Dendritic cell treated with granulocyte-macrophage colony-stimulating factor and Interleukin-4, amounts not matched to agents 40 ng/mL and 50 ng/mL, for 4 days (primary cell): ENCODE data around the gene ARL13A.

Source experiments
- H3K27ac Mint-ChIP-seq: one replicate; pipeline ENCODE4 v1.8.0; 2022; ENCODE audit warnings: mild to moderate bottlenecking, mixed read lengths
- H3K27me3 Mint-ChIP-seq: one replicate; pipeline ENCODE4 v1.8.0; 2022; ENCODE audit warnings: mild to moderate bottlenecking, mixed read lengths
- H3K36me3 Mint-ChIP-seq: one replicate; pipeline ENCODE4 v1.8.0; 2022; ENCODE audit warnings: low read depth, mixed read lengths
- H3K4me1 Mint-ChIP-seq: one replicate; pipeline ENCODE4 v1.8.0; 2022; ENCODE audit warnings: low read depth, mixed read lengths
- H3K4me3 Mint-ChIP-seq: one replicate; pipeline ENCODE4 v1.8.0; 2022; ENCODE audit warnings: mild to moderate bottlenecking, moderate library complexity, mixed read lengths
- H3K9me3 Mint-ChIP-seq: one replicate; pipeline ENCODE4 v1.8.0; 2022; ENCODE audit warnings: mixed read lengths
- intact Hi-C: fragments of 100-400 bp; cut with micrococcal nuclease; formaldehyde crosslinking; loops from one replicate; pipeline ENCODE4 v1.15.0; 2022

ARL13A gene

GRCh38 chrX:100969408-100969807 is at the start of gene ARL13A:
Gene ARL13A (plus strand): TSS chrX:100969708. CDS start chrX:100973690, 3,982 bp downstream.
- no peaks in the 10 kb centered on the region for H3K9me3 Mint-ChIP-seq
- intact Hi-C loops: no loop called here
- H3K27me3 Mint-ChIP-seq: no peaks in the 10 kb centered on the region
- no peak within 1 kb of the TSS for H3K27ac Mint-ChIP-seq
- no peaks in the 10 kb centered on the region for H3K4me1 Mint-ChIP-seq
- H3K4me3 Mint-ChIP-seq: no peak within 1 kb of the TSS
- H3K36me3 Mint-ChIP-seq: no peaks in the 10 kb centered on the region

- Mint-ChIP-seq H3K9me3 (no peaks in the 10 kb centered on the region), H3K27me3 (peaks cover 19% of the 10 kb centered on the region), H3K4me3 (no peak overlapping the region), H3K4me1 (peaks cover 8% of the 10 kb centered on the region), H3K36me3 (no peaks in the 10 kb centered on the region), H3K27ac (no peak overlapping the region)
- intact Hi-C loops: no loop called here
Observed at GRCh38 chrX:100924375-100924774, 45.1 kb upstream of the ARL13A start.

GRCh38 chrX:100926453-100926852 is 43.1 kb upstream of the ARL13A start:
- Mint-ChIP-seq H3K4me3 (no peak overlapping the region), H3K27ac (no peak overlapping the region), H3K9me3 (peaks cover 7% of the 10 kb centered on the region), H3K36me3 (no peaks in the 10 kb centered on the region), H3K27me3 (peaks cover 25% of the 10 kb centered on the region), H3K4me1 (peaks cover 15% of the 10 kb centered on the region)
- intact Hi-C loops: no loop called here

DNA sequence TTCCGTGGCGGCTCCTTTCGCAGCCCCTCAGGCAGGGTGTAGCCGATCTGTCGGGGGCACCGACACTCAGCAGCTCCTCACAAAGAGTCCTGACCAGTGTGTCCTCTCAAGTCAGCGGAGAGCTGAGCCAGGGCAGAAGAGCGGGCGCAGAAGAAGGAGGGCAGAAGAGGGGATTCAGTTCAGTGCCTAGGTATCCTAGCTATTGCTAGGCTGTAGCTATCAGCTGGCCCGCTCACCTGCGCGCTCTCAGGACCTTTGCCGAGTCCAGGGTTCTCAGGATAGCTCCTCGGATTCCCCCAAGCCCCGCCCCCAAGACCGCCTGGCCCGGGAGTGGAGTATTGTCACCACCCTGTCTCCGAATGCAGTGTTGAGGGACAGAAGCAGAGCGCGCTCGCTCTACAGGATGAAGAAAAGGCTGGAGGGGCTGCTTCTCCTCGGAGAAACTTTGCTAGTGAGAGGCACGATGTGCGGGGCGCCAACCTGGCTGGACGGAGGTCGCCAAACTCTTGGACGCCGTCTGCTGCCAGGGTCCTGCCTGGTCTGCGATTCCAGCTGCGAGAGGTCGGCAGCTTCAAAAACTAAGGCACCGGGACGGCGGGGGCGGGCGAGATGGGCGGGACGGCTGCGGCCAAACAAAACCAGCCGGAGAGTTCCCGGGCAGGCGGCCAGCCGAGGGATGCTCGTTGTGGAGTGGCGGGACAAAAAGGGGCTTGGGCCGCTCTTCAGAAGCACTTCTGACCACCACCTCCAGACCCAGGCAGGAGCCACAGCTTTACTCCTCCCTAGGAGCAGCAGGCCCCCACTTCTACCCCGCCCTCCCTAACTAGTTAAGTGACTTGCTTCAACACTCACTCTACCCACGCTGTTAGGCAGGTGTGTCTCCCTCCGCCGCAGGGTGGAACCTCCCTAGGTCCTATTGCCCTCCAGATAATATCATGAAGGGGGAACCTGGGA is 40.6 kb upstream of the ARL13A start, which contains the start of gene XKRX:
Gene XKRX, minus strand, starts transcription at position 258 of the 954 bp plus-strand sequence. CDS start 613 bp downstream, outside the sequence.
- Mint-ChIP-seq H3K36me3 (no peaks in the 10 kb centered on the region), H3K4me3 (peak within 1 kb of the TSS; percentile 53), H3K27me3 (peaks cover 25% of the 10 kb centered on the region)

DNA sequence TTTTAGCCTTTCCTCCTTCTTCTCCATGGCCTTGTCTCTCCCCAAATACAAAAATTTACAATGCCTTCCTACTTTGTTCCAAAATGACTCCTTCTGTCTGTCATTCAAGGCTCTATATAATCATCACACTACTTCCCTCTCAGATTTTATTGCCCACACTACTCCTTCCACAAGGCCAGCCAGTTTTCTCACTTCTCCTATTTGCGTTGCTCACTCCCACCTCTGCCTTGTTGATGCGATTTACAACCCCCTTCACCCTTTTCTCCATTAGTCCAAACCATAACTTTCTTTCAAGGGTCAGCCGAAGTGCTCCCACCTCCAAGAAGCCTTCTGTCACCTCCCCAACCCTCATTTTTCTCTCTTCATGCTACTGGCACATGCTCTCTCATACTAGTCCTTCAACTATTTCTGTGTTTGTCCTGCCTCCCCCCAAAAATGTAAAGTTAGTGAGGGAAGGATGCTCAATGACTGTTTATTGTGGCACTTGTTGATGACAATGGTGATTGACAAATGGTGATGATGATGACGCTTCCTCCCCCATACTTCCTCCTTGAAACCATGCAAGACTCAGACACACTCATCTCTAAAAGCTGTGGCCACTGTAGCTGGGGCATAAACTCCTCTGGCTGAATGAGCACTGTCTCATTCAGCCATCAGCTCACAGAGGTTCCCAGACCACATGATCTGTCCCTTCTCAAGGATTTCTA is 38.1 kb upstream of the ARL13A start:
- Mint-ChIP-seq H3K27ac (no peak overlapping the region), H3K36me3 (no peaks in the 10 kb centered on the region), H3K4me3 (no peak overlapping the region), H3K9me3 (peaks cover 16% of the 10 kb centered on the region), H3K27me3 (peaks cover 25% of the 10 kb centered on the region), H3K4me1 (peaks cover 26% of the 10 kb centered on the region)
- intact Hi-C loops: no loop called here

More for the DNA sequence above, 40.6 kb upstream of the ARL13A start, which contains the start of gene XKRX:
- intact Hi-C loops: no loop called here
- Mint-ChIP-seq H3K27ac (no peak within 1 kb of the TSS), H3K9me3 (peaks cover 16% of the 10 kb centered on the region), H3K4me1 (peaks cover 26% of the 10 kb centered on the region)

DNA sequence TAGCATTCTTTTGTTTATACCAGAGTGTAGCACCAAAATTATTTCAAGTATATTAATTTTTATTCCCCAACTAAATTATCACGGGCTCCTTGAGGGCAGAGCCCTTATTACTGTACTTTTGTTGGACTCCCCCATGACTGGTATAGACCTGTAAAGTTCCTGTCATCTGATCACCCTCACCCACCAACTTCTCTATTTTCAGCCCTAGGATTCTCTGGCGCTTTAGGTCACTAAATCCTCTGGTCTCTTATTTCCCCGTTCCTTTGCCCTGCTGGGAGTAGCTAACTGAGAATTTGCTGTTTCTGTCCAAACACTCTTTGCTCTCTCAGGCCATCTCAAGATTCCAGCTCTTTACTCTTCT is 37.6 kb upstream of the ARL13A start:
- peaks cover 25% of the 10 kb centered on the region for H3K27me3 Mint-ChIP-seq
- intact Hi-C loops: no loop called here
- peaks cover 16% of the 10 kb centered on the region for H3K9me3 Mint-ChIP-seq
- no peak overlapping the region for H3K27ac Mint-ChIP-seq
- H3K36me3 Mint-ChIP-seq: no peaks in the 10 kb centered on the region
- H3K4me1 Mint-ChIP-seq: peaks cover 26% of the 10 kb centered on the region
- H3K4me3 Mint-ChIP-seq: no peak overlapping the region

DNA sequence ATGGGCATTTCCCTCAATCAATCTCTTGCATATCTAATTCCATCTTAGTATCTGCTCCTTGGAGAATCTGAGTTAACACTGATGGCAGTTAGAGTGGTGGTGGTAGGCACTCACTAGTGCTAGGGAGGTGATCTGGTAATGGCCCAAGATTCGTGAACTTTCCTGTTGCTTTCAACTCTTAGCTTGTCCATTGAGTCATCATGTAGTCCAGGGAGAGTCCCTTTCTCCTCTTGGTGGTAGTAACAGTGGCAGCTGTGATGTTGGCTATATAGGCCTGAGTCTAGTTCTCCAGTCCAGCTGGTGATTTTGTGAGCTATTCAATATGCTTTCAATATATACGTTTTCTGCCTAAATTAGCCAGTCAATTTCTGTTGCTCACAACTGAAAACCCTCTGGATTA is 33.7 kb upstream of the ARL13A start:
- Mint-ChIP-seq H3K4me3 (no peak overlapping the region), H3K27ac (no peak overlapping the region), H3K27me3 (no peaks in the 10 kb centered on the region), H3K36me3 (no peaks in the 10 kb centered on the region), H3K4me1 (peaks cover 15% of the 10 kb centered on the region), H3K9me3 (peaks cover 16% of the 10 kb centered on the region)
- intact Hi-C loops: no loop called here

DNA sequence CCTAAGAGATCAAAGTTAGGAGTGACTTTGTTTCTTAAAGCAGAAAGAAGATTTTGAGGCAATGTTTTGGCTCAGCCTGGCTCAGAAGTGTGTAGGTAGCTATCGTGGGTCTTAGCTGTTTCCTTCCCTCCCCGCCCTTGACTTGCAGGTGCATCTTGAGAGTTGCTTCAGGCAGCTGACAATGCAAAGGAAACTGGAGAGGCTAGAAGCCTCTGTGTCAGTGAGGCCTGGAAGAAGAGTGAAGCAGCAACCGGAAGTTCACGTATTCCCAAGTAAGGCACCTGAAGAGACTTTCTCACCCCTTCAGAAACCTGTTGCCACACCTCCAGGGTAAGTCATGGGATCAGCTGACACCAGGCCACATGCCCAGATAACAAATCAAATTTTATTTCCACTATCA is 30.2 kb upstream of the ARL13A start:
- Mint-ChIP-seq H3K36me3 (no peaks in the 10 kb centered on the region), H3K27me3 (no peaks in the 10 kb centered on the region), H3K27ac (no peak overlapping the region), H3K4me3 (no peak overlapping the region), H3K4me1 (no peaks in the 10 kb centered on the region), H3K9me3 (no peaks in the 10 kb centered on the region)
- intact Hi-C loops: no loop called here

- no peaks in the 10 kb centered on the region for H3K36me3 Mint-ChIP-seq
- no peak overlapping the region for H3K4me3 Mint-ChIP-seq
- H3K4me1 Mint-ChIP-seq: no peaks in the 10 kb centered on the region
- no peak overlapping the region for H3K27ac Mint-ChIP-seq
- no peaks in the 10 kb centered on the region for H3K9me3 Mint-ChIP-seq
- no peaks in the 10 kb centered on the region for H3K27me3 Mint-ChIP-seq
- intact Hi-C loops: no loop called here
Observed at GRCh38 chrX:100944601-100945000, 24.9 kb upstream of the ARL13A start.

DNA sequence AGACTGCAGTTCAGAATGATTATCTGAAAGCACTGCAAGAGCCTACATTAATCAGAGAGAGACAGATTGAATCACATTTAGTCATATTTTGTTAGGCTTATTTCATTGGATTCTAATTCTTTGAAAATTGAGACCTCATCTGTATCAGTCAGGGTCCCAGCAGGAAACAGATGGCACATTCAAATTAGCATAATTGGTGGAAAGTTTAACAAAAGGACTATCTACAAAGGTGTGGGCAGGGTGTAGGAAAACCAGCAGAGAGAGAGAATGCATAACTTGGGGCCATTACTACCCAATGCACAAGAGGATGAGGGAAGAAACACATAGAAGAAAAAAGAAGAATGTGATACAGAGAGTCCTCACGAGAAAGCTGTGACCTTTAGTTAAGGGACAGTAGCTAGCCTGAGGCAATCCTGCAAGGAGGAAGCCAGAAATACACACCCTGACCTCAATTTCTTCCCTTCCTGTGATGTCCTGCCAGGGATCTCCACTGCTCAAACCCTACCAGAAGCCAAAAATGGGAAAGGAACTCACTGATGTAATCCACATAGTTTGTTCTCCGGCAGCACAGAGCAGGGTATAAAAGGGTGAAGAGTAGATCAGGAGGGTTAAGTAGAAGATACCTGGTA is 23.1 kb upstream of the ARL13A start:
- intact Hi-C loops: no loop called here
- Mint-ChIP-seq H3K27ac (no peak overlapping the region), H3K36me3 (no peaks in the 10 kb centered on the region), H3K27me3 (no peaks in the 10 kb centered on the region), H3K4me1 (no peaks in the 10 kb centered on the region), H3K4me3 (no peak overlapping the region), H3K9me3 (no peaks in the 10 kb centered on the region)

GRCh38 chrX:100948557-100948956 is 21.0 kb upstream of the ARL13A start:
- Mint-ChIP-seq H3K4me3 (no peak overlapping the region), H3K27ac (no peak overlapping the region), H3K36me3 (no peaks in the 10 kb centered on the region), H3K9me3 (no peaks in the 10 kb centered on the region), H3K27me3 (no peaks in the 10 kb centered on the region), H3K4me1 (no peaks in the 10 kb centered on the region)
- intact Hi-C loops: no loop called here

GRCh38 chrX:100962811-100963210 is 6.7 kb upstream of the ARL13A start:
- Mint-ChIP-seq H3K4me3 (no peak overlapping the region), H3K27me3 (no peaks in the 10 kb centered on the region), H3K4me1 (no peaks in the 10 kb centered on the region), H3K9me3 (no peaks in the 10 kb centered on the region), H3K27ac (no peak overlapping the region), H3K36me3 (no peaks in the 10 kb centered on the region)
- intact Hi-C loops: no loop called here

DNA sequence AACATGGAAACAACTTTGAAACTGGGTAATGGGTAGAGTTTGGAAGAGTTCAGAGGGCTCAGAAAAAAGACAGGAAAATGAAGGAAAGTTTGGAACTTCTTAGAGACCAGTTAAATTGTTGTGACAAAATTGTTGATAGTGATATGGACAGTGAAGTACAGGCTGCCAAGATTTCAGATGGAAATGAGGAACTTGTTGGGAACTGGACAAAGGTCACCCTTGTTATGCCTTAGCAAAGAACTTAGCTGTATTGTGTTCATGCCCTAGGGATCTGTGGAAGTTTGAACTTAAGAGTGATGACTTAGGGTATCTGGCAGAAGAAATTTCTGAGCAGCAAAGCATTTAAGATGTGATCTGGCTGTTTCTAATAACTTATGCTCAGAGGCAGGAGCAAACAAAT is 5.1 kb upstream of the ARL13A start:
- H3K9me3 Mint-ChIP-seq: no peaks in the 10 kb centered on the region
- no peak overlapping the region for H3K27ac Mint-ChIP-seq
- no peak overlapping the region for H3K4me3 Mint-ChIP-seq
- no peaks in the 10 kb centered on the region for H3K4me1 Mint-ChIP-seq
- H3K27me3 Mint-ChIP-seq: no peaks in the 10 kb centered on the region
- intact Hi-C loops: no loop called here
- no peaks in the 10 kb centered on the region for H3K36me3 Mint-ChIP-seq

DNA sequence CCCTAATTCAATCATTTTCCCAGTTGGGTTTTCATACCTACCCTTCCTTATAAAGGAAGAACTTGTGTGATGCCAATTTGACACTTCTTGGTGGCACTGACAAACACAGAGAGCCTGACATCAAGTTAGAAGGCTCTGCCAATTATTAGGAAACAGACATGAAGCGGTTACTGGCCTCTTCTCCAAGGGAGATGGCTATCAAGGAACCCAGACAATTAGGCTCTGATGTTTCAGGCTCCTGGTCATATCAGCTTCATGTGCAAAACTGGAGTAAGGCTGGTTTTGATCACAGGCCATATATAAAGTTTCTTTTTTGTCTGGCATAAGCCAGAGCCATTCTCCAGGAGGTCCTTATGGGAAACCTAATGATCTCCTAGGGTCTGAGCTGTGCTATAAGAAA is 428 bp downstream of the ARL13A start:
- Mint-ChIP-seq H3K27me3 (no peaks in the 10 kb centered on the region), H3K4me1 (no peaks in the 10 kb centered on the region), H3K36me3 (no peaks in the 10 kb centered on the region), H3K27ac (no peak overlapping the region), H3K9me3 (no peaks in the 10 kb centered on the region), H3K4me3 (no peak overlapping the region)
- intact Hi-C loops: no loop called here
